ENCODE results near the gene LAMP2.
"Not testable (repeated sequence)": the region's sequence is repeated elsewhere in the genome, so short reads cannot be mapped to it uniquely, and the experiment has no call there.

Gene LAMP2

DNA sequence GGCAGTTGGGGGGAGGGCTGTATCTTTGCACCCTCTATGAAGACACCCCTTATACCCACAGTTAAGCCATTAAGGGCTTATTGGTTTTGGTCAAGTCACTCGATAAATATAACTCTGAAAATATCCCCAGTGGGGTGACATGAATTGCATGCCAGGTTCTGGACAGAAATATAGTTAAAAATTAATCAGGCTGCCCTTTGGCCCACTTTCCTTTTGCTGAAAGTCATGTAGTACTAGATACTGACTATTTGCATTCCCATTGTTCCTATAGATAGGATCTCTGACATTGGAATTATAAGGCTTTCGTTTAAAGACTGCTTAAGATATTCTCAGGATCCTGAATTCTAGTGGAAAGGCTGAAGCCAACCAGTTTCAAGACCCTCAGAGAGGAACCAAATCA lies 43.5 kb upstream of the LAMP2 start:
- Histone ChIP-seq H3K9ac (ENCODE audit: low read length) (no peak overlapping the region), H3K27me3 (replicated peaks; ENCODE audit: insufficient read depth, low read length) (no peaks in the 10 kb centered on the region), H3K4me3 (ENCODE audit: low read length) (no peak overlapping the region), H3K4me1 (ENCODE audit: low read length) (no peaks in the 10 kb centered on the region), H3K27ac (ENCODE audit: low read length) (no peak overlapping the region), H3K79me2 (ENCODE audit: low read length) (no peaks in the 10 kb centered on the region), H4K20me1 (ENCODE audit: insufficient read depth, low read length) (no peaks in the 10 kb centered on the region), H3K36me3 (replicated peaks; ENCODE audit: insufficient read depth, low read length) (no peaks in the 10 kb centered on the region), H2AFZ (ENCODE audit: low read length) (no peak overlapping the region), H3K9me2 (replicated peaks; ENCODE audit: insufficient read depth, low read length) (no peaks in the 10 kb centered on the region), H3F3A (ENCODE audit: insufficient read depth, low read length) (no peaks in the 10 kb centered on the region), H3K4me2 (ENCODE audit: low read depth, low read length) (no peak overlapping the region), H3K9me3 (replicated peaks; ENCODE audit: insufficient read depth, low read length) (no peaks in the 10 kb centered on the region)
- DNase-seq: no peak
- TF ChIP-seq EZH2 (optimal IDR thresholded peaks at IDR 0.05; ENCODE audit: low read depth, low read length) (no peak), EZH2phosphoT487 (IDR thresholded peaks at IDR 0.05; ENCODE audit: low read length) (no peak)
- TF ChIP-seq, protein P1, sequence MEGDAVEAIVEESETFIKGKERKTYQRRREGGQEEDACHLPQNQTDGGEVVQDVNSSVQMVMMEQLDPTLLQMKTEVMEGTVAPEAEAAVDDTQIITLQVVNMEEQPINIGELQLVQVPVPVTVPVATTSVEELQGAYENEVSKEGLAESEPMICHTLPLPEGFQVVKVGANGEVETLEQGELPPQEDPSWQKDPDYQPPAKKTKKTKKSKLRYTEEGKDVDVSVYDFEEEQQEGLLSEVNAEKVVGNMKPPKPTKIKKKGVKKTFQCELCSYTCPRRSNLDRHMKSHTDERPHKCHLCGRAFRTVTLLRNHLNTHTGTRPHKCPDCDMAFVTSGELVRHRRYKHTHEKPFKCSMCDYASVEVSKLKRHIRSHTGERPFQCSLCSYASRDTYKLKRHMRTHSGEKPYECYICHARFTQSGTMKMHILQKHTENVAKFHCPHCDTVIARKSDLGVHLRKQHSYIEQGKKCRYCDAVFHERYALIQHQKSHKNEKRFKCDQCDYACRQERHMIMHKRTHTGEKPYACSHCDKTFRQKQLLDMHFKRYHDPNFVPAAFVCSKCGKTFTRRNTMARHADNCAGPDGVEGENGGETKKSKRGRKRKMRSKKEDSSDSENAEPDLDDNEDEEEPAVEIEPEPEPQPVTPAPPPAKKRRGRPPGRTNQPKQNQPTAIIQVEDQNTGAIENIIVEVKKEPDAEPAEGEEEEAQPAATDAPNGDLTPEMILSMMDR (IDR thresholded peaks at IDR 0.05; ENCODE audit: low read length): no peak

DNA sequence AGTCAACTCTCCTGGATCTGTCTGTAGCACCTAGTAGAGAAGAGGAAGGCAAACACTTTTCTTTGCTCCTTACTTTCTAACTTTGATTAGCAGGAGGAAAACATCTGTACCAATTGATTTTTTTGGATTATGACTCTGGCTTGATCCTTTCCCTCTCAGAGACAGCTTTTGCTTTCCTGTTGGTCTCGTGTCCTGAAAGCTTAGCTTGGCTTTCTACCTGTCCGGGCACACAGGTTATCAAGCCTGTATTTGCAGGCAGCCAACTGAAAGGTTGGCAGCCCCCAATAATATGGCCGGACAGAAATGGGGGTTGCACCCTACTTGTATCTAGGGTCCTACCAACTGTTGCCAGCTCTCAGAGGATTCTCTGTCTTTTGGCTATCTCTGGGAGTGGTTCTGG lies 43.1 kb upstream of the LAMP2 start:
- Histone ChIP-seq H3K79me2 (ENCODE audit: low read length) (no peaks in the 10 kb centered on the region), H3K4me3 (ENCODE audit: low read length) (no peak overlapping the region), H3F3A (ENCODE audit: insufficient read depth, low read length) (no peaks in the 10 kb centered on the region), H3K4me2 (ENCODE audit: low read depth, low read length) (no peak overlapping the region), H3K27me3 (replicated peaks; ENCODE audit: insufficient read depth, low read length) (no peaks in the 10 kb centered on the region), H4K20me1 (ENCODE audit: insufficient read depth, low read length) (no peaks in the 10 kb centered on the region), H3K36me3 (replicated peaks; ENCODE audit: insufficient read depth, low read length) (no peaks in the 10 kb centered on the region), H2AFZ (ENCODE audit: low read length) (no peak overlapping the region), H3K4me1 (ENCODE audit: low read length) (no peaks in the 10 kb centered on the region), H3K9me3 (replicated peaks; ENCODE audit: insufficient read depth, low read length) (no peaks in the 10 kb centered on the region), H3K9me2 (replicated peaks; ENCODE audit: insufficient read depth, low read length) (no peaks in the 10 kb centered on the region), H3K27ac (ENCODE audit: low read length) (no peak overlapping the region), H3K9ac (ENCODE audit: low read length) (no peak overlapping the region)
- TF ChIP-seq EZH2 (optimal IDR thresholded peaks at IDR 0.05; ENCODE audit: low read depth, low read length) (no peak), EZH2phosphoT487 (IDR thresholded peaks at IDR 0.05; ENCODE audit: low read length) (no peak)
- TF ChIP-seq, protein P1 (IDR thresholded peaks at IDR 0.05; ENCODE audit: low read length): no peak
- DNase-seq: no peak

DNA sequence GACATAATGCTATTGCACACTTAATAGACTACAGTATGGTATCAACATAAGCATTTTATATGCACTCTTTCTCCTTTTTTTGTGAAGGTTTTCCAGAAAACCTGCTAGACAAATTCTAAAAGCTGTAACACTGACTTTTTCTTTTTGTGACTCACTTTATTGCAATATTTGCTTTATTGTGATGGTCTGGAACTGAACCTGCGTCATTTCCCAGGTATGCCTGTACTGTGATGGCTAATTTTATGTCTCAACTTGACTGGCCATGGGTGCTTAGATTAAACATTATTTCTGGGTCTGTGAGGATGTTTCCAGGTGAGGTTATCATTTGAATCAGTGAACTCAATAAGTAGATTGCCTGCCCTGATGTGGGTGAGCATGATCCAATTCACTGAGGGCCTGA lies 35.5 kb upstream of the LAMP2 start:
- no peak overlapping the region for H3K4me2 ChIP-seq (ENCODE audit: low read depth, low read length)
- H3K4me3 ChIP-seq (ENCODE audit: low read length): no peak overlapping the region
- DNase-seq: no peak
- no peak overlapping the region for H2AFZ ChIP-seq (ENCODE audit: low read length)
- no peaks in the 10 kb centered on the region for H3K4me1 ChIP-seq (ENCODE audit: low read length)
- no peaks in the 10 kb centered on the region for H3K36me3 ChIP-seq (replicated peaks; ENCODE audit: insufficient read depth, low read length)
- H3K27me3 ChIP-seq (replicated peaks; ENCODE audit: insufficient read depth, low read length): no peaks in the 10 kb centered on the region
- TF ChIP-seq EZH2 (optimal IDR thresholded peaks at IDR 0.05; ENCODE audit: low read depth, low read length) (no peak), EZH2phosphoT487 (IDR thresholded peaks at IDR 0.05; ENCODE audit: low read length) (no peak)
- H3K79me2 ChIP-seq (ENCODE audit: low read length): no peaks in the 10 kb centered on the region
- no peak overlapping the region for H3K9ac ChIP-seq (ENCODE audit: low read length)
- no peaks in the 10 kb centered on the region for H3K9me3 ChIP-seq (replicated peaks; ENCODE audit: insufficient read depth, low read length)
- H3F3A ChIP-seq (ENCODE audit: insufficient read depth, low read length): no peaks in the 10 kb centered on the region
- H4K20me1 ChIP-seq (ENCODE audit: insufficient read depth, low read length): no peaks in the 10 kb centered on the region
- H3K27ac ChIP-seq (ENCODE audit: low read length): no peak overlapping the region
- H3K9me2 ChIP-seq (replicated peaks; ENCODE audit: insufficient read depth, low read length): no peaks in the 10 kb centered on the region

DNA sequence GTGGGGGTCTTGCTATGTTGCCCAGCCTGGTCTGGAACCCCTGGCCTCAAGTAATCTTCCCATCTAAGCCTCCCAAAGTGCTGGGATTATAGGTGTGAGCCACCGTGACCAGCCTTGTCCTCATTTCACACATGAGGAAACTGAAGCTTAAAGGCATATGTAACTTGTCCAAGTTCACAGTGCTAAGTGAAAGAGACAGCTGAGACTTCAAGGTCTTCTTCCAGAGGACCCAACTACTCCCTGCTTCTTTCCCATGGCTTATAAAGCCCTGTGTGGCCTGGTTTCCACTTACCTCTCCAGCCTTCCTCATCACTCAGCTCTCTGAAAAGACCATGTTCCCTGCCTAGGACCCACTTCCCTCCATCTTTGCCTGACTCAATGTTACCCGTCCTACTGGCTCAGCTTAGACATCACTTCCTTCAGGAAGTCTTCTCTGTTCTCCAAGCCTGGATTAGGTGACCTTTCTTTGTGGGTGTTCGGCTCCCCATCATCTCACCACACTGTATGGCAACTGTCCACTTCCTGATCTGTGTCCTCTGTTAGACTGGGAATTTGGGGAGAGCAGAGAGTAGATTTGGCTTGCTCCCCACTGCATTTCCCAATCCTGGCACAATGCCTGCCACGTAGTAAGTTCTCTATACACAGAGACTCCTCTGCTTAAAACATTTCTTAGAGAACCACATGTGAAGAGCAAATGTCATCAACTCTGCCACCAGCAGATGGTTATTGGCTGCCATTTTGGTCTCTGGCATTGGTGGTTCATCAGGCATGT lies 30.4 kb upstream of the LAMP2 start:
- no peaks in the 10 kb centered on the region for H4K20me1 ChIP-seq (ENCODE audit: insufficient read depth, low read length)
- H3K79me2 ChIP-seq (ENCODE audit: low read length): no peaks in the 10 kb centered on the region
- H3F3A ChIP-seq (ENCODE audit: insufficient read depth, low read length): peaks cover 2% of the 10 kb centered on the region; the same call in 1 of the 2 replicates
- H3K27ac ChIP-seq (ENCODE audit: low read length): no peak overlapping the region
- H2AFZ ChIP-seq (ENCODE audit: low read length): no peak overlapping the region
- no peak overlapping the region for H3K4me3 ChIP-seq (ENCODE audit: low read length)
- no peak for TF ChIP-seq EZH2 (optimal IDR thresholded peaks at IDR 0.05; ENCODE audit: low read depth, low read length)
- TF ChIP-seq, protein P1 (IDR thresholded peaks at IDR 0.05; ENCODE audit: low read length): no peak
- TF ChIP-seq EZH2phosphoT487 (IDR thresholded peaks at IDR 0.05; ENCODE audit: low read length): no peak
- H3K4me2 ChIP-seq (ENCODE audit: low read depth, low read length): no peak overlapping the region
- no peaks in the 10 kb centered on the region for H3K27me3 ChIP-seq (replicated peaks; ENCODE audit: insufficient read depth, low read length)
- H3K4me1 ChIP-seq (ENCODE audit: low read length): no peaks in the 10 kb centered on the region
- no peaks in the 10 kb centered on the region for H3K9me2 ChIP-seq (replicated peaks; ENCODE audit: insufficient read depth, low read length)
- no peak overlapping the region for H3K9ac ChIP-seq (ENCODE audit: low read length)
- DNase-seq: no peak
- no peaks in the 10 kb centered on the region for H3K9me3 ChIP-seq (replicated peaks; ENCODE audit: insufficient read depth, low read length)
- no peaks in the 10 kb centered on the region for H3K36me3 ChIP-seq (replicated peaks; ENCODE audit: insufficient read depth, low read length)

DNA sequence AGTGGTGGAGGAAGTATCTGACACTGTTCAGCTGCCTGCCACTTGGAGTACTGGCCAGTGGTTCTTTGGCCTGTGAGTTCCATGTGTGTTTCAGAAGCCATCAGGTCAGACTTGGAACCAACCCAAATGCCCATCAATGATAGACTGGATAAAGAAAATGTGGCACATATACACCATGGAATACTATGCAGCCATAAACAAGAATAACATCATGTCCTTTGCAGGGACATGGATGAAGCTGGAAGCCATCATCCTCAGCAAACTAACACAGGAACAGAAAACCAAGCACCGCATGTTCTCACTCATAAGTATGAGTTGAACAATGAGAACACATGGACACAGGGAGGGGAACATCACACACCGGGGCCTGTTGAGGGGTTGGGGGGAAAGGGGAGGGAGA lies 21.0 kb upstream of the LAMP2 start:
- not testable (repeated sequence) for H3K27me3 ChIP-seq (replicated peaks; ENCODE audit: insufficient read depth, low read length); H3K4me1 ChIP-seq (ENCODE audit: low read length); H2AFZ ChIP-seq (ENCODE audit: low read length); H3K9me3 ChIP-seq (replicated peaks; ENCODE audit: insufficient read depth, low read length); H3K36me3 ChIP-seq (replicated peaks; ENCODE audit: insufficient read depth, low read length); H3K4me3 ChIP-seq (ENCODE audit: low read length); DNase-seq; H3K27ac ChIP-seq (ENCODE audit: low read length); H3K9me2 ChIP-seq (replicated peaks; ENCODE audit: insufficient read depth, low read length); H3K79me2 ChIP-seq (ENCODE audit: low read length); H3K4me2 ChIP-seq (ENCODE audit: low read depth, low read length); H3K9ac ChIP-seq (ENCODE audit: low read length); H3F3A ChIP-seq (ENCODE audit: insufficient read depth, low read length); H4K20me1 ChIP-seq (ENCODE audit: insufficient read depth, low read length)

Data from MM.1S (cell line).